Caco-2 (cell line): ENCODE results near the gene MAPK1IP1L. TPM values are rescaled to one million over a fixed set of nuclear protein-coding genes. Genes with fewer than 3 reads are reported as not detected.

Experiments used
- Bru-seq: library from RNA; stranded (reverse); fragments of 400-500 nt; gene quantifications from one replicate; lab custom pipeline; 2021; lab: Mats Ljungman, UMichigan
- BruChase-seq, 2 experiments: library from RNA; stranded (reverse); fragments of 400-500 nt; gene quantifications; one replicate each; lab custom pipeline; 2021; lab: Mats Ljungman, UMichigan
- BruUV-seq: library from RNA; stranded (reverse); fragments of 400-500 nt; replicated peaks from 2 replicates; lab custom pipeline; 2021; lab: Mats Ljungman, UMichigan
- CTCF ChIA-PET: fragments of 300-600 bp; sonication (Branson Sonifier 250); formaldehyde crosslinking; loops from one replicate; lab custom pipeline; 2022; ENCODE audit warnings: antibody characterized with exemption; lab: Charles Lee
- POLR2A ChIA-PET: fragments of 300-600 bp; sonication (Branson Sonifier 250); formaldehyde crosslinking; loops from one replicate; lab custom pipeline; 2022; ENCODE audit warnings: antibody characterized with exemption; lab: Charles Lee
- DNase-seq, 2 experiments: peaks; one replicate each; pipeline versions ENCODE4 v3.0.0 to v3.0.0-alpha.2; 2020 to 2022
- H3K27me3 ChIP-seq: replicated peaks from 2 replicates; pipeline ENCODE4 v1.6.0; 2011; ENCODE audit warnings: low read length; ENCODE audit not compliant: control insufficient read depth, insufficient read depth
- H3K36me3 ChIP-seq: 2 replicates; pipeline ENCODE4 v1.5.1; 2011; ENCODE audit warnings: low read length; ENCODE audit not compliant: control insufficient read depth, insufficient read depth
- H3K4me1 ChIP-seq: fragments of 250-450 bp; sonication (Bioruptor Pico); 2 replicates; pipeline ENCODE4 v1.5.1; 2020; ENCODE audit warnings: mild to moderate bottlenecking
- H3K4me3 ChIP-seq: 2 replicates; pipeline ENCODE4 v1.5.1; 2011; ENCODE audit warnings: low read depth, mild to moderate bottlenecking, control low read depth, low read length
- H3K9me3 ChIP-seq: fragments of 250-450 bp; sonication (Bioruptor Pico); 2 replicates; pipeline ENCODE4 v1.5.1; 2020; ENCODE audit warnings: mild to moderate bottlenecking, moderate library complexity
- H3K27ac Mint-ChIP-seq: one replicate; pipeline ENCODE4 v1.8.0; 2022; ENCODE audit warnings: mixed read lengths; ENCODE audit not compliant: unreplicated experiment
- H3K27me3 Mint-ChIP-seq: one replicate; pipeline ENCODE4 v1.8.0; 2022; ENCODE audit warnings: mixed read lengths; ENCODE audit not compliant: insufficient read depth, unreplicated experiment
- H3K36me3 Mint-ChIP-seq: one replicate; pipeline ENCODE4 v1.8.0; 2022; ENCODE audit warnings: mild to moderate bottlenecking, mixed read lengths; ENCODE audit not compliant: insufficient read depth, unreplicated experiment
- H3K4me1 Mint-ChIP-seq: one replicate; pipeline ENCODE4 v1.8.0; 2022; ENCODE audit warnings: low read depth, mixed read lengths; ENCODE audit not compliant: unreplicated experiment
- H3K4me3 Mint-ChIP-seq: one replicate; pipeline ENCODE4 v1.8.0; 2022; ENCODE audit warnings: mild to moderate bottlenecking, moderate library complexity, mixed read lengths; ENCODE audit not compliant: unreplicated experiment
- H3K9me3 Mint-ChIP-seq: one replicate; pipeline ENCODE4 v1.8.0; 2022; ENCODE audit warnings: mixed read lengths; ENCODE audit not compliant: unreplicated experiment
- intact Hi-C: fragments of 100-400 bp; cut with micrococcal nuclease; formaldehyde crosslinking; loops from one replicate; pipeline ENCODE4 v1.10.0; 2022; ENCODE audit not compliant: unreplicated experiment
- long read RNA-seq: library from polyadenylated mRNA; stranded (forward); transcript quantifications from one replicate; pipeline ENCODE4 v2.0.0, GENCODE V29; 2022
- total RNA-seq: library from RNA; stranded (reverse); gene quantifications from 2 replicates; pipeline ENCODE4 v1.2.3, GENCODE V29; 2022
- TF ChIP-seq, protein P1 (sequence below), 2 experiments: fragments of 200-600 bp in 1 of 2; IDR thresholded peaks; 1 replicate in 1 of 2; 2 replicates in 1 of 2; pipeline versions ENCODE4 v1.5.1 to v1.8.0; 2011 to 2022; ENCODE audit warnings: antibody characterized with exemption in 1 of 2, control low read depth in 1 of 2, inconsistent platforms in 1 of 2, low read depth in 1 of 2, low read length in 1 of 2, mild to moderate bottlenecking in 1 of 2, moderate library complexity in 1 of 2; ENCODE audit not compliant: insufficient read depth in 1 of 2, severe bottlenecking in 1 of 2, unreplicated experiment in 1 of 2

The MAPK1IP1L gene
- total RNA-seq: 81.8 and 90.8 TPM in 2 replicates
- Bru-seq, nascent RNA: percentile 97 among the genes with signal in this experiment
- percentile 99 among the genes with signal in this experiment for BruChase-seq, experiment 1, labeled RNA remaining after a 2-hour chase
- BruChase-seq, experiment 2, labeled RNA remaining after a 6-hour chase: percentile 97 among the genes with signal in this experiment
- long read RNA-seq, partial matches to known transcripts: 21 of 143 reads
- long read RNA-seq, other reads (novel, unspliced or antisense): 122 of 143 reads

- intact Hi-C loops: loop anchor here (1.0 kb wide), 3 partner anchors 24 to 110 kb away; partner anchors contain the start of genes SOCS4 and WDHD1
- H3K27me3 Mint-ChIP-seq: no peaks in the 10 kb centered on the region
Observed at GRCh38 chr14:55051423-55052268, at the start of gene MAPK1IP1L. MAPK1IP1L (plus strand) TSS chr14:55051647; CDS start chr14:55061684, 10,037 bp downstream.

GRCh38 chr14:55005071-55005470 is 46.4 kb upstream of the MAPK1IP1L start:
- intact Hi-C loops: no loop called here
- H3K27ac Mint-ChIP-seq: no peak overlapping the region
- peaks cover 1% of the 10 kb centered on the region; the same call in 1 of the 2 replicates for H3K36me3 ChIP-seq
- no peaks in the 10 kb centered on the region for H3K4me1 ChIP-seq
- CTCF ChIA-PET: no interaction called here
- BruUV-seq: no TSS peak
- H3K9me3 ChIP-seq: no peaks in the 10 kb centered on the region
- TF ChIP-seq, protein P1, sequence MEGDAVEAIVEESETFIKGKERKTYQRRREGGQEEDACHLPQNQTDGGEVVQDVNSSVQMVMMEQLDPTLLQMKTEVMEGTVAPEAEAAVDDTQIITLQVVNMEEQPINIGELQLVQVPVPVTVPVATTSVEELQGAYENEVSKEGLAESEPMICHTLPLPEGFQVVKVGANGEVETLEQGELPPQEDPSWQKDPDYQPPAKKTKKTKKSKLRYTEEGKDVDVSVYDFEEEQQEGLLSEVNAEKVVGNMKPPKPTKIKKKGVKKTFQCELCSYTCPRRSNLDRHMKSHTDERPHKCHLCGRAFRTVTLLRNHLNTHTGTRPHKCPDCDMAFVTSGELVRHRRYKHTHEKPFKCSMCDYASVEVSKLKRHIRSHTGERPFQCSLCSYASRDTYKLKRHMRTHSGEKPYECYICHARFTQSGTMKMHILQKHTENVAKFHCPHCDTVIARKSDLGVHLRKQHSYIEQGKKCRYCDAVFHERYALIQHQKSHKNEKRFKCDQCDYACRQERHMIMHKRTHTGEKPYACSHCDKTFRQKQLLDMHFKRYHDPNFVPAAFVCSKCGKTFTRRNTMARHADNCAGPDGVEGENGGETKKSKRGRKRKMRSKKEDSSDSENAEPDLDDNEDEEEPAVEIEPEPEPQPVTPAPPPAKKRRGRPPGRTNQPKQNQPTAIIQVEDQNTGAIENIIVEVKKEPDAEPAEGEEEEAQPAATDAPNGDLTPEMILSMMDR (IDR thresholded peaks at IDR 0.05; ENCODE audit: insufficient read depth in 1 of 2, low read depth in 1 of 2, low read length in 1 of 2, severe bottlenecking in 1 of 2, unreplicated experiment in 1 of 2): no peak
- H3K9me3 Mint-ChIP-seq: no peaks in the 10 kb centered on the region
- POLR2A ChIA-PET: no interaction called here
- no peak for DNase-seq
- H3K27me3 ChIP-seq: no peaks in the 10 kb centered on the region
- no peak overlapping the region for H3K4me3 ChIP-seq
- no peak overlapping the region for H3K4me3 Mint-ChIP-seq
- peaks cover 28% of the 10 kb centered on the region for H3K36me3 Mint-ChIP-seq
- no peaks in the 10 kb centered on the region for H3K4me1 Mint-ChIP-seq
- H3K27me3 Mint-ChIP-seq: no peaks in the 10 kb centered on the region

More at GRCh38 chr14:55051423-55052268, at the start of gene MAPK1IP1L:
- Mint-ChIP-seq H3K4me1 (peaks cover 11% of the 10 kb centered on the region), H3K9me3 (no peaks in the 10 kb centered on the region), H3K36me3 (peaks cover 31% of the 10 kb centered on the region), H3K4me3 (peak within 1 kb of the TSS; percentile 88), H3K27ac (peak within 1 kb of the TSS; percentile 89)
- Histone ChIP-seq H3K9me3 (no peaks in the 10 kb centered on the region), H3K27me3 (no peaks in the 10 kb centered on the region), H3K36me3 (no peaks in the 10 kb centered on the region), H3K4me3 (peak within 1 kb of the TSS; percentile 93), H3K4me1 (peaks cover 11% of the 10 kb centered on the region; the same call in 1 of the 2 replicates)
- ChIA-PET CTCF (interaction anchor here (0.5 to 1.9 kb wide), 12 partner anchors 8 to 149 kb away, joined by 3 to 19 read pairs (median 4); partner anchors contain the start of genes GCH1, SOCS4 and WDHD1), POLR2A (interaction anchor here (0.6 to 3.0 kb wide), 20 partner anchors 9 to 1440 kb away, joined by 3 to 46 read pairs (median 4); partner anchors contain the start of genes LGALS3, SOCS4 and WDHD1)
- BruUV-seq: no TSS peak
- DNase-seq: peak; percentile 93 to 97
- TF ChIP-seq, protein P1 (IDR thresholded peaks at IDR 0.05; ENCODE audit: insufficient read depth in 1 of 2, low read depth in 1 of 2, low read length in 1 of 2, severe bottlenecking in 1 of 2, unreplicated experiment in 1 of 2): peak; percentile 85 to 94

GRCh38 chr14:55015006-55015405 is 36.4 kb upstream of the MAPK1IP1L start:
- no TSS peak for BruUV-seq
- H3K9me3 Mint-ChIP-seq: no peaks in the 10 kb centered on the region
- no peaks in the 10 kb centered on the region for H3K27me3 Mint-ChIP-seq
- no peaks in the 10 kb centered on the region for H3K4me1 Mint-ChIP-seq
- peaks cover 32% of the 10 kb centered on the region for H3K36me3 Mint-ChIP-seq
- CTCF ChIA-PET: no interaction called here
- intact Hi-C loops: no loop called here
- no peaks in the 10 kb centered on the region for H3K4me1 ChIP-seq
- H3K4me3 Mint-ChIP-seq: no peak overlapping the region
- POLR2A ChIA-PET: interaction anchor here (0.6 kb wide), 1 partner anchor 37 kb away, joined by 8 read pairs; no protein-coding TSS in a partner anchor
- TF ChIP-seq, protein P1 (IDR thresholded peaks at IDR 0.05; ENCODE audit: insufficient read depth in 1 of 2, low read depth in 1 of 2, low read length in 1 of 2, severe bottlenecking in 1 of 2, unreplicated experiment in 1 of 2): no peak
- no peak for DNase-seq
- no peaks in the 10 kb centered on the region for H3K27me3 ChIP-seq
- H3K4me3 ChIP-seq: no peak overlapping the region
- H3K9me3 ChIP-seq: no peaks in the 10 kb centered on the region
- no peak overlapping the region for H3K27ac Mint-ChIP-seq
- H3K36me3 ChIP-seq: no peaks in the 10 kb centered on the region
